Measurements from ENCODE around the gene MBD6. TPM values are rescaled to one million over a fixed set of nuclear protein-coding genes. Genes with fewer than 3 reads are reported as not detected.

MBD6 gene
- total and polyA plus RNA-seq, 2 donors from 2014 or later: 38.4 to 118 TPM

DNA sequence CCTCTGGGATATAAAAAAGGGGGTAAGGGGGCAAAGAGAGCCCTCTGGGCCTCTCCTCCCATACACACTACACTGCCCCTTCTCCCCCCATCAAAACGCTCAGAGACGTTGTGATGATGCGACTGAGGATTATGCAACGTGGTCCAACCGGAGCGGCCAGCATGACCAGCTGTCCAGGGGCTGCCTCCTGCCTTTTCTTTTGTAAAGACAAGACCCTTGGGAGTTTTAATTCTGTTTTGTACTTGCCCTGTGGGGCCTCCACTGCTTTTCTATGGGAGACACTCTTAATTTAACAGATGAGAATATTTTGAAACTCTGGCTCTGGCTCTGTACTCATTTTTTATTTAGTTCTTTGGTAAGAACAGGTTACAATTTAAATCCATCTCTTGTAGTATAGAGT, 7.2 kb downstream of the MBD6 start:
- H3K4me3 ChIP-seq (ENCODE audit: low read length in 3 of 3): no peak overlapping the region
- intact Hi-C loops (cut with DNase I): no loop called here
- DNase-seq (no peak), FAIRE-seq (no peak)
- H3K9ac ChIP-seq (ENCODE audit: low read length in 3 of 3): no peak overlapping the region
- TF ChIP-seq, protein P1, sequence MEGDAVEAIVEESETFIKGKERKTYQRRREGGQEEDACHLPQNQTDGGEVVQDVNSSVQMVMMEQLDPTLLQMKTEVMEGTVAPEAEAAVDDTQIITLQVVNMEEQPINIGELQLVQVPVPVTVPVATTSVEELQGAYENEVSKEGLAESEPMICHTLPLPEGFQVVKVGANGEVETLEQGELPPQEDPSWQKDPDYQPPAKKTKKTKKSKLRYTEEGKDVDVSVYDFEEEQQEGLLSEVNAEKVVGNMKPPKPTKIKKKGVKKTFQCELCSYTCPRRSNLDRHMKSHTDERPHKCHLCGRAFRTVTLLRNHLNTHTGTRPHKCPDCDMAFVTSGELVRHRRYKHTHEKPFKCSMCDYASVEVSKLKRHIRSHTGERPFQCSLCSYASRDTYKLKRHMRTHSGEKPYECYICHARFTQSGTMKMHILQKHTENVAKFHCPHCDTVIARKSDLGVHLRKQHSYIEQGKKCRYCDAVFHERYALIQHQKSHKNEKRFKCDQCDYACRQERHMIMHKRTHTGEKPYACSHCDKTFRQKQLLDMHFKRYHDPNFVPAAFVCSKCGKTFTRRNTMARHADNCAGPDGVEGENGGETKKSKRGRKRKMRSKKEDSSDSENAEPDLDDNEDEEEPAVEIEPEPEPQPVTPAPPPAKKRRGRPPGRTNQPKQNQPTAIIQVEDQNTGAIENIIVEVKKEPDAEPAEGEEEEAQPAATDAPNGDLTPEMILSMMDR (IDR thresholded peaks at IDR 0.05; ENCODE audit: borderline replicate concordance, extremely low read depth, insufficient read depth): no peak
- peaks cover 0 to 3% (median 0%) of the 10 kb centered on the region in 3 donors for H3K4me1 ChIP-seq (ENCODE audit: control insufficient read depth in 2 of 3, insufficient read depth in 2 of 3, low read depth in 1 of 3, low read length in 3 of 3)
- no peak overlapping the region for H3K27ac ChIP-seq (ENCODE audit: low read depth in 2 of 2, low read length in 2 of 2)
- no peaks in the 10 kb centered on the region for H3K27me3 ChIP-seq (ENCODE audit: control insufficient read depth, insufficient read depth, low read length)
- H3K36me3 ChIP-seq (ENCODE audit: control insufficient read depth in 2 of 3, insufficient read depth in 3 of 3, low read length in 3 of 3): peaks cover 17 to 75% (median 39%) of the 10 kb centered on the region in 3 donors
- H3K9me3 ChIP-seq (ENCODE audit: control insufficient read depth in 2 of 3, insufficient read depth in 1 of 3, low read length in 3 of 3): no peaks in the 10 kb centered on the region

DNA sequence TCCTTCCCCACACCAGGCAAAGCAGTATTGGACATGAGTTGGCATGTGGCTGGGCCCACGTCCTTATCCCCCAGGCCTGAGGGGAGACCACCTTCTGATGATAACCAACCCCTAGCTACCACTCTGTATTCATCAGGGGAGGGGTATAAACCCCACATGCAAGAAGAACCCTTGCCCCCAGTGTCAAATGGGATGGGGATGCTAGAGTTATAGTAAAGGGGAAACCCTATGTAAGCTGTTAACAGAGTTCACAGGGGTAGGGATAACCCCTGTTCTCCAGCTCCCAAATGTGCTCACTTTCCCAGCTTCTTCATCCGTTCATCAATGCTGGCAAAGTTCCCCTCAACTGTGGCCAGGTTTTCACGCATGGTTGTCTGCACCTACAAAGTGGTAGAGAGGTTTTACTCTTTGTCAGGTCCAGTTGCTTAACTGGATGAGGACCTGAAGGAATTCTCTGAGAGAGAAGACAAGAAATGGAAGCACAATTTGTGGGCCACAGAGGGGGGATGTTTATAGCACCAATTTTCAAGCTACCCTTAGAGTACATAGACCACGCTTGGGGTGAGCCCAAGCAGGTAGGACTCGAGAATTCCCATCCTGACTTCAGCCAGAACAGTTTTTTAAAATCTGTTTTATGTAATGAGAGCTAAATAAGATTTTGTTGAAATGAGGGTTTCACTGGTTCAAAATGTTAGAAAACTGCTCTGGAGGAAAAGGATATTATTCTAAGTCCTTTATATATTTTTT, 7.9 kb downstream of the MBD6 start:
- Histone ChIP-seq H3K4me1 (ENCODE audit: control insufficient read depth in 2 of 3, insufficient read depth in 2 of 3, low read depth in 1 of 3, low read length in 3 of 3) (no peaks in the 10 kb centered on the region), H3K36me3 (ENCODE audit: control insufficient read depth in 2 of 3, insufficient read depth in 3 of 3, low read length in 3 of 3) (peaks cover 17 to 76% (median 44%) of the 10 kb centered on the region in 3 donors), H3K9me3 (ENCODE audit: control insufficient read depth in 2 of 3, insufficient read depth in 1 of 3, low read length in 3 of 3) (no peaks in the 10 kb centered on the region), H3K4me3 (ENCODE audit: low read length in 3 of 3) (no peak overlapping the region), H3K27ac (ENCODE audit: low read depth in 2 of 2, low read length in 2 of 2) (no peak overlapping the region), H3K27me3 (ENCODE audit: control insufficient read depth, insufficient read depth, low read length) (no peaks in the 10 kb centered on the region), H3K9ac (ENCODE audit: low read length in 3 of 3) (no peak overlapping the region)
- intact Hi-C loops (cut with DNase I): no loop called here
- FAIRE-seq: no peak
- no peak for DNase-seq
- TF ChIP-seq, protein P1 (IDR thresholded peaks at IDR 0.05; ENCODE audit: borderline replicate concordance, extremely low read depth, insufficient read depth): no peak

DNA sequence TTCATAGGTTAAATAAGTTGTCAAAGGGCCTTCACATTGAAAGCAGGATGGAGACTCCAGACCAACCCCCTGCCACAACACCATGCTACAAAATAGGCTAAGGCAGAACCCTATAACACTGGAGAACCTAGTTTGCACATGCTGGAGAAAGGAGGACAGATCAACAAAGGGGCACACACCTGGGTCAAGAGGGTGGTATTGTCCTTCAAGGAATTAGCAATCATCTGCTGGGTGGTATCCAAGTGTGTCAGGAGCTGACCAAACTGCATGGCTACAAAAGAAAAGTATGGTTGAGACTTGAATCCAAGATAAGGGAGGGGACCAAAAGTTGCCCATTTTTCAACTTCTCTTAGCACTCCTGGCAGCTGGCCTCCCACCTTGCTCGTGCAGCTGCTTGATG, 9.2 kb downstream of the MBD6 start:
- FAIRE-seq: no peak
- intact Hi-C loops (cut with DNase I): no loop called here

More for the DNA sequence above, 9.2 kb downstream of the MBD6 start:
- no peaks in the 10 kb centered on the region for H3K27me3 ChIP-seq (ENCODE audit: control insufficient read depth, insufficient read depth, low read length)
- TF ChIP-seq, protein P1 (IDR thresholded peaks at IDR 0.05; ENCODE audit: borderline replicate concordance, extremely low read depth, insufficient read depth): no peak
- H3K4me1 ChIP-seq (ENCODE audit: control insufficient read depth in 2 of 3, insufficient read depth in 2 of 3, low read depth in 1 of 3, low read length in 3 of 3): no peaks in the 10 kb centered on the region
- no peak overlapping the region for H3K4me3 ChIP-seq (ENCODE audit: low read length in 3 of 3)
- no peak for DNase-seq
- peaks cover 17 to 72% (median 42%) of the 10 kb centered on the region in 3 donors for H3K36me3 ChIP-seq (ENCODE audit: control insufficient read depth in 2 of 3, insufficient read depth in 3 of 3, low read length in 3 of 3)
- H3K9me3 ChIP-seq (ENCODE audit: control insufficient read depth in 2 of 3, insufficient read depth in 1 of 3, low read length in 3 of 3): no peaks in the 10 kb centered on the region
- H3K9ac ChIP-seq (ENCODE audit: low read length in 3 of 3): no peak overlapping the region
- H3K27ac ChIP-seq (ENCODE audit: low read depth in 2 of 2, low read length in 2 of 2): no peak overlapping the region
